ENCODE results near the gene MRGPRF.

Gene MRGPRF

DNA sequence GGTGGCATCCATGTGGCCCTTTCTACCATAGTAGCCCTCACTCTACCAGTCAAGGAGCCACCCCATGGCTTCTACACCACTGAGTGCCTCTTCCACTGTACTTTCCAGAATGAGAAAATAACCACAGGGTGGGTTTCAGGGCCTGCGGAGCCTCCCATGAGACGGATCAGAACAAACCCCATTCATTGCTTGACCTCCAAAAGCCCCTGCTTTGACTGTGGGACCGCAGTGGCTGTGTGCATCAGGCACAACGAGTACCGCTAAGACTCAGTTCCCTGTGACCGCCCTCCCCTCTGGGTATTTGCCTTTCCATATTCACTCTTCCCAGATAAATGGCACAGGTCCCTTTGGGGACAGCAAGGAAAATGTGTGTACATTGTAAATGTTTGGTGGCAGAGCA lies 11.5 kb upstream of the MRGPRF start:
- H3K4me3 ChIP-seq (ENCODE audit: low read depth, low read length) = no peak overlapping the region

DNA sequence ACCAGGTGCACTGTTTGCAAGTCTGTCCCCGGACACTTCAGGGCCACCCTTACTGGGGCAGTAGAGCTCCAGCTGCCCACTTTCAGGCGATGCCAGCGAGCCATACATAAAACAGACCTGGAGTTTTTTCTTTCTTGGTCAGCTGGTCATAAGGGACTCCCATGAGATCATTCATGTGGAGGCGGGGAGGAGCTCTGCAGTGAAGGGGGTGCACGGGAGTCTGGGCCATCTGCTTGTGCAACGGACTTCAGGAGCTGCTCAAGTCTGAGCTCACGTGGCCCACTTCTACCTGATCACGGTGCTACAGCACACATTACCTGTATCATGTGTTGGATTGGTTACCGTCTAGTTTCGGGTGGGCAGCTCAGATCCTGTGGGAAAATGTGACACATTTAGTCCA lies 9.2 kb upstream of the MRGPRF start:
- H3K4me3 ChIP-seq (ENCODE audit: low read depth, low read length) = no peak overlapping the region

DNA sequence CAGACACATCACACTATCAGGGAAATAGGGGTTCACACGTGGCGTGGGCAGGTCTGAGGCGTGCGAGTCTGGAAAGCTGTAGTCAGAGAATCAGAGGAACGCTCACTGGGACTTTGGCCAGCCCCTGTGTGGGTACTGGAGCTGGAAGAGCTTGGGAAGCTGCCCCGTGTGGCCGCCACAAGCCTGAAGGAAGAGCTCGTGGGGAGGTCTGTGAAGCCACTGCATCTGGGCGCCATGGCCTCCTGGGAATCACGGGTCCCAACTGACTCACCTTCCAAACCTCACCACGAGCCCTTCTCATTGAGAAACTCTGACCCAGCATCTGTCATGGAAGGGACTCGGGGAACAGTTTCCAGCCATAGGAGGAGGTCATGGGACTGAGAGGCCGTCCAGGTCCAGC lies 5.9 kb upstream of the MRGPRF start:
- no peak overlapping the region for H3K4me3 ChIP-seq (ENCODE audit: low read depth, low read length)

DNA sequence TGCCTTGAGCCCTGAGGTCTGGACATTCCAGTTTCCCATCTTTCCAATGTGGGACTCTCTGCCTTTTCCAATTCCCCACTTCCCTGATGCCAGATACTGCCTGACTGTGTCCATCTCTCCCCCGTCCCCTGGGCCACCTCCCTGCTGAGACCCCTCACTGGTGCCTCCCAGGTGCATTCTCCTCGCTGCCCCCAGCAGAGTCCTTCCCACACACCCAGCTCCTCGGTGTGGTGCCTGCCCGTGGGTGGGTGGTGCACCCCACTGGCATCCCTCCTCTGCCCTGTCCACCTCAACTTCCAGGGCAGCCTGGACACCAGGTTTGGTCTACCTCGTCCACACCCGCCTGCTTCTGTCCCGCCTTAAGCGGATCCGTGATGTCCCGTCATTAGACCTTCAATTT lies 4.9 kb upstream of the MRGPRF start:
- H3K4me3 ChIP-seq (ENCODE audit: low read depth, low read length) = no peak overlapping the region

DNA sequence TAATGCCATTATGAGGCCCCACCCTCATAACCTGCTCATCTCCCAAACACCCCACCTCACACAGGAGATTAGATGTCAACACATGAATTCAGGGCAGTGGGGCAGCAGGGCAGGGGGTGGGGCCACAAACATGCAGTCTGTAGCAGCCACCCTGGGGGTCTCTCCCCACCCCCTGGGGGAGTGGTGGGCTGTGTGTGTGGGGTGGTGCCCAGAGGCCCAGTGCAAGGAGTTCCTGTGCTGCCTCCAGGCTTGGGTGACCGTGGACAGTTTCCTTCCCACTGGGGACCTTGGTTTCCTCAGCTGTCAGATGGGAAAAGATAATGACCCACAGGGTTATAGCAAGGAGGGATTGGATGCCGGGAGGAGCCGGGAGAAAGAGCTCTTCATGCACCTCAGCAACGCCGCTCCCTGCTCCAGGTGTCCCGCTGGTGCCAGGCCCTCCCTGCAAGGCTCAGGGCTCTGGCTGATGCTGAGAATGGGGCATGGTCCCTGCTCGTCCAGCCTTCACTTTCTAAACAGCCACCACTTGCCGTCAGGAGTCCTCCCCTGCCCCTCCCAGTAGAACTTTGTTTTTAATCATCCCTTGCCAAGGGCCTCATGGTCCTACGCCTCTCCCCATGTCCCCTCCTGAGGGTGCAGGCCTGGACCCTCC lies 2.0 kb upstream of the MRGPRF start:
- no peak overlapping the region for H3K4me3 ChIP-seq (ENCODE audit: low read depth, low read length)

DNA sequence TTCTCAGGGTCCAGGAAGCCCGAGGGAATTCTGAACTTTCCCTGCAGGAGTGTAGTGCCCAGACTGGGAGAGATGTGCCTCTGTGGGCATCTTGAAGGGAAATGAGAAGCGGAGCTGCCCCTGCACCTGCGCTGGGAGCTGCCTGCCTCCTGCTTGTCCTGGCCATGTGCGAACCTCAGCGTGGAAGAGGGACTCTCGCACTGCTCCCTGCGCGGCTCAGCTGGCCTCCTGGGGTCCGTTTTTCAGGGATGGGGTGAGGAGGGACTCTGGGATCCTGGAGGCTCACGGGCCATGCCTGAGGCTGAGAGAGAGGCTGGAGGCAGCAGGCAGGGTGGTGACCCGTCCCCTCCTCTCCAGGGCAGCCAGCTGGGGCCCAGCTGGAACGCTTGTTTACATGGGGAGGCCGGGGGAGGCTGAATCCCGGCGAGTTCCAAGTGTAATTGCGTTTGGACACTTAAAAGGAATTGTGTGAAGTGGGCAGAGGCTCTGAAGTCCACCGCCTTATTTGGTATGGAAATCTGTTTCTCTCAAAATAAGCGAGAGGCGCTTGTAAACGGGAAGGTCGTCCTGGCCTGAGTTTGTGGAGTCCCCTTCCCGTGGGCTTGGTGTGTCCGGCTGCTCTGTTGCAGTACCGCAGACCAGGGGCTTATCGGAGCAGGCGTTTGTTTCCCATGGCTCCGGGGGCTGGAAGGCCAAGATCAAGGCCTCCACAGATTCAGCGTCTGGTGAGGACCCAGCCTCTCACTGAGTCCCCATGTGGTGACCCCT lies 1.2 kb upstream of the MRGPRF start:
- H3K4me3 ChIP-seq (ENCODE audit: low read depth, low read length) = no peak overlapping the region

DNA sequence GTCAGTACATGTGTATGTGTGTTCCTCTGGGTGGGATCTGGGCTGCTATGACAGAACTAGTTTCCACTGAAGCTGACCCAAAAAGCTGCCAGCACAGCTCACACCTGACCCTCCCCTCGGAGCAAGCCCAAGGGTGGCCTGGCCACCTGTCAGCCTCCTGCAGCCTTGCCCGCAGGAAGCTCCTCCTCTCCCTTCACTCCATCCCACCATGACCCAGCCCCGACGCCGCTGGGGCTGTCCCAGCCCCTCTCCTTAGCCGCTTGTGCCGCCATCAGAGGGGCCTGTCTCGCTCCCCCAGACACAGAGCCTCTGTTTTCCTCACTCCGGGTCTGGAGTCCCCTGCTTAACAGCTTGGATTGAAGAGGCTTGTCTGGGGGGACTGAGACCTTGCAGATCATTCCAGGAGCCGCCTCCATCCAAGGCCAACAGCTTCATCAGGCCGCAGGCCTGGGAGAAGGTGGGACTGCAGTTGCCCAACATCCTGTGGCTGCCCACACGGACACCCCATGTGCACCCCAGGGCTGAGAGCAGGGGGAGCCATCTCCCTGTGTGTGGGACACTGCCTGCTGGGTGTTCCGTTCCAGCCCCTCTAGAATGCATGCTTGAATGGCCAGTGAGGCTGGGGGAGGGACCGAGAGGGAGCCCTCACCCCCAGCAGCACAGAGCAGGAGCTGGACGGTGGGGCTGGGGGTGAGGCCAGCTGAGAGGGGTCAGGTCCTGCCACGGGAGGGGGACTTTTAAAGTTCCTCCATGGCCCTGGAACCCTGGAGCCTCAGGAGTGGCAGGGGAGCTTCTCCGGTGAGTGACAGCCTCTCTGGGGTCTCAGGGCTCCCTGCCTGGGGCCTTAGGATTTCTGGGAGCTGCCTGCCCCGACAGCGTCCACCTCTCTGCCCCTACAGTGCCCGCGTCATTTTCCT lies 696 bp downstream of the MRGPRF start:
- H3K4me3 ChIP-seq (ENCODE audit: low read depth, low read length) = peak overlapping the region; percentile 27

DNA sequence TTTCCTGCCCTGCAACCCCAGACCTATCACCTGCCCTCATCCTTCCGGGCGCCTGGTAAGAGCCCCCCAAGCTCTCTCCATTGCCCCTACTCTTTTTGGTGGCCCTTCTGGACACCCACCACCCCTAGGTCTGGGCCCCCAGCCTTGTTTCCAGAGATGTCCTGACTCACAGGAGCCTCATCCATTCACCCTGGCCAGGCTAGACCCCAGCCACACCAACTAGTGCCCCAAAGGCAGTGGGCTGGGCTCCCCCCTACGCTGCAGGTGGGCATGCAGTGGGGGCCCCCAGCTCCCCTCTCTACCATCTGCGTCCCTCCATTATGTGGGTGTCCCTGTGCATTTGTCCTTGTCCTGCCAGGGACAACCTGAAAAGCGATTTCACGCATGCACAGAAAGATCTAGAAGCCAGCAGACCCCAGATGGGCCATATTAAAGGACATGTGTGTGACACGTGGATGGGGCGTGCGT lies 1.4 kb downstream of the MRGPRF start:
- H3K4me3 ChIP-seq (ENCODE audit: low read depth, low read length) = no peak overlapping the region

DNA sequence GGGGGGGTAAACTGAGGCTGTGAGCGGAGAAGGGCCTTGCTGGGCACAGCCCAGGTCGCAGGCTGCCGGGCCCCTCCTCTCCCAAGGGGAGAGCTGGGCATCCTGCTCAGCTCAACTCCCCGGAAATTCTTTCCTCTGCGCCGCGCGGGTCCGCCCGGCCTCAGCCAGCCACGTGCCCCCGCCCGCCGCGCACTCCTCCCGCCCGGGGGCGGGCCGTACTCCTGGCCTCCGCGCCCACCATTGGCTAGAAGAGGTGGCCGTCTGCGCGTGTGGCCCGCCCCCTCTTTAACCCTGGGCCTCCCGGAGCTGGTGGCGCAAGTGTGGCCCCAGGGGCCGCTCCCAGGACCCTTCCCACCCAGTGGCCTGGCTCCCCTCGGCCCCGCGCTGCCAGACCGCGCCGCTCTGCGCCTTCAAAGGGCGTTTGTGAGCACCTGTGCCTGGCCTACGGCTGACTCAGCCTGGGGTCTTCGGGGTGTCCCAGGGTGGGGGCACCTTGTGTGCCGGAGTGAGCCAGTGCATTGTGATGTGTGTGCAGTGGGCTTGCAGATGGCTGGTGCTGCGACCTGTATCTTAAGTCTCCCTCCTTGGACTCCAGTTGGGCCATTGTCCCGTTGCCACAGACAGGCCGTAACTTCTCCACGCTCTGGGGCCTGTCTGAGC lies 2.0 kb downstream of the MRGPRF start:
- peak overlapping the region; percentile 30 for H3K4me3 ChIP-seq (ENCODE audit: low read depth, low read length)

DNA sequence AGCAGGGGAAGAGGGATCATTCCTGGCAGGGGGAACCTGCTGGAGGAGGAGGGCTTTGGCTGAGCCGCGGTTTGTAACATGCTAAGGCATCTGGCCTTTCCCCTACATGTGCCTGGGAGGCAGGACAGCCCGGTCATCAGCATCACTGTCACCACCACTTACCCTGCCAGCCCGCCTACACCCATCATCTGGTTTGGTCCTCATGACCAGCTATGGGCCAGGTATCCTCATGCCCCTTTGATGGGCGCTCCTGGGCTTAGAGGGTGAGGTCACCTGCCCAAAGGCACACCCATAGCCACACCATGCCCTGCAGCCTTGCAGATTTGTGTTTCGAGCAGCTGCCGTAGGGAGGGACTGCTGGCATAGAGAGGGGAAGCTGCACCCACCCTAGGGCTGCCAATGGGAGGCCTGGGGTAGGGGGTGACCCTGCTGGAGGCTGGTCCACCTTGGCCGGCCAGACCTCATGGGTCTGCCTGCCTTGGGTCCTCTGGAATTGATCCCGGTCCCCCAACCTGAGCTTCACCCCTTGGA lies 2.6 kb downstream of the MRGPRF start:
- peak overlapping the region; percentile 30 for H3K4me3 ChIP-seq (ENCODE audit: low read depth, low read length)

DNA sequence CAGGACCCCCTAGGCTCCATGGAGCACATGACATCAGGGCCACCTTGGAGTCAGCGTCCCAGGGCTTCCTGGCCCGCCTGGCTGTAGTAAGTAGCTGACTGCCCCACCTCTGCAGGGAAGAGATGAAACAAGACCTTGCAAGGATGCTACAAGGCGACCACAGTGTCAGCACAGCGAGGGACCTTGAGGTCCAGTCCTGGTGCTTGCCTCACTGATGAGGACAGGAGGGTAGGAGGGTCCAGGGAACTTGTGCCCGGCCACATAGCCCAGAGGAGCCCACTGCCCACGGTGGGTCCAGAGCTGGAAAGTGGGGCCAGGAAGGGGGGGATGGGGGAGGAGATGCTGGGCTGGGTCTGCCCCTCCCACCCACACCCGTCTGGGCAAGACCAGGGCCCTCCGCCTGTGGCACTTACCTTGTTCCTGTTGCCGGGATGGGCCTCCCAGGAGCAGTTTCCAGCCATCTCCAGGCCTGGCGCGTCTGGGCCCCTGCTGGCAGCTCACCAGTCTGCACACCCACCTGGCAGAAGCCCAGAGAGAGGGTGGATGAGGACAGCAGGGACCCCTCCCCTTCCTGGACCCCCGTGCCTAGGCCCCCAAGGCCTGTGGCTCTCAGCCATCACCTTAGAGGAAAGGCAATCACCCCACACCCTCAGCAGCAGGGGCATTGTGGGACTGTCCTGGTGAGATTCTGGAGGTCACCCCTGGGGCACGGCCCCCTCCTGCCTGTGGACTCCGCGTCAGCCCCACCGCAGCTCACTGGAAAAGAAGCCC lies 3.4 kb downstream of the MRGPRF start:
- no peak overlapping the region for H3K4me3 ChIP-seq (ENCODE audit: low read depth, low read length)

DNA sequence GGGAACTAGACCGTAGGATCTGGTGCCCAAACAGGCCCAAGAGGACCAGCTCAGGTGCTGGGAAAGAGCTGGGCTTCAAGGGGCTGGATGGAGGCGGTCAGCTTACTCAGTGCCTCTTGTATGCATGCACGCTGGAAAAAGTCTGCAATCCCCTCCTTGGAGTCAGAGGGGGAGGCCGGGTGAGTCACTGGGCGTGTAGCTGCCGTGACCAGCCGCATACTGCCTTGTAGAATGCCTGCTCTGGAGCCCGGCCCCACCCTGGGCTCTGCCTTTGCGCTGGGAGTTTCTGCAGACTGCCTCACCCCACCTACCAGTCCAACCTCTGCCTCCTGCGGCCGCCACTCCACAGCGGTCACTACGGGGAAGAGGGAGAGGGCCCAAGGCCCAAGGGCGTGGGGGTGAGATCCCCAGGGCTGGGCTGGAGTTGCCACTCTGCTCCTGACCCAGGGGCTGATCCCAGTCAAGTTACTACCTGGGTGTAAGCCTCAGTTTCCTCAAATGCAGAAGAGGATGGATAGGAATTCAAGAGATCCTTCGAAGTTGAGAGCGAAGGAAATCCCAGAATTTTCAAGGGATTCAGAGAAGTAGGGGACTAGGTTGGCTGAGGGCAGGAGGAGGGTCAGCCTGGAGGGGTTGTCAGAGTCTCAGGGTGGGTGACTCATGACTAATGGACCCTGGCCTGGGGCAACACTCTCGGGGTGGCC lies 4.2 kb downstream of the MRGPRF start:
- H3K4me3 ChIP-seq (ENCODE audit: low read depth, low read length) = no peak overlapping the region

DNA sequence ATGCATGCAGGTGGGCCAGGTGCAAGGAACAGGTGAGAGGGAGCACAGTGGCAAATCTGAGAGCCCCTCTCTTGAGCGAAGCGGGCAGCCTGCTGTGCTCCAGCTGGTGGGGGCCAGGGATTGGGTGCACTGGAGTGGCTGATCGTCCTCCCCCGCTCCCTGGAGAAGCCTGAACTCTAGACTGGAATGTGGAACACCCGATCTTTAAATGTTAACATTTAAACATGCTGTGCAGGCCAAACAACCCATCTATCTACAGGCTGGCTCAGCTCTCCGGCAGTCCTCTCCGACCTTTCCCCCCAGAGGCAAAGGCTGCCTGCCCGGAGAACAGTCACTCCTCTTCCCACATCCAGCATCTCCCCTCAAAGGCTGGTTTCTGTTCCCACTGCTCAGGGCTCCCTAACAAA lies 5.1 kb downstream of the MRGPRF start:
- H3K4me3 ChIP-seq (ENCODE audit: low read depth, low read length) = no peak overlapping the region

DNA sequence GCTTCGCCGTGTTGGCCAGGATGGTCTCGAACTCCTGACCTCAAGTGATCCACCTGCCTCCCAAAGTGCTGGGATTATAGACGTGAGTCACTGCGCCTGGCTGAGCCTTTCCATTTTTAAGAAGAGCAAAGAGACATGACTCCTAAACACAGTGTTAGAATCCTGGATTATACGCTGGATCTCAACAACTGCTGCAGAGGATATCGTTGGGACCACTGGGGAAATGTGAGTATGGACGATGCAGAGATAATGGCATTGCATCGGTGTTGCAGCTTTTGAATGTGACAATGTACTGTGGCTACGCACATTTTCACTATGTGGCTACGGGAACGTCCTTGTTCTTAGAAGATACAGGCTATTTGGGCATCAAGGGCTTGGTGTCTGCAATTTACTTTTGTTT lies 6.2 kb downstream of the MRGPRF start:
- H3K4me3 ChIP-seq (ENCODE audit: low read depth, low read length) = no peak overlapping the region

DNA sequence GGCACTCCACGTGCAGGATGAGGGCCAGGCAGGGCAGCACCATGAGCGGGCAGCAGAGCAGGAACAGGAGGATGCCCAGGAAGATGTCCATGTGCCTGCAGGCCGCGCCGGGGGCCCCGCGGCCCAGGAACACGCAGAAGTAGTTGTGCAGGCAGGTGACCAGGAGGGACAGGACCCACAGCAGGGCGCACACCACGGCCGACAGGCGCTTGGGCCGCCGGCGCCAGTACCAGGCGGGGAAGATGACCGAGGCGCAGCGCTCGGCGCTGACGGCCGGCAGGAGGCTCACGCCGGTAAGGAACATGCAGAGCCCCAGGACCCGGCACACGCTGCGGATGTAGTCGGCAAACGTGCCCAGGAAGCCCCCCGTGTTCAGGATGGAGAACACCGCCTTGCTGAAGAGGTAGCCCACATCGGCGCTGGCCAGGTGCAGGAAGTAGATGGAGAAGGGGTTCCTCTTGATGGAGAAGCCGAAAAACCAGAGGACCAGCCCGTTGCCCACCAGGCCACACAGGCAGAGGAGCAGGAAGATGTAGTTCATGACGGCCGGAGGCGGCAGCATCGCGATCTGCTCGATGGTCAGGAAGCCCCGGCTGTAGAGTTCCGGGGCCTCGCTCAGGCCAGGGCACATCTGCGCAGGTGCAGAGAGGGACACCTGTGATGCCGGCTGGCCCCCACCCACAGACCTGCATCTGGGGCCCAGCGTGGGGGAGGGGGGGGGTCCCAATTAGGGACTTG lies 7.2 kb downstream of the MRGPRF start:
- no peak overlapping the region for H3K4me3 ChIP-seq (ENCODE audit: low read depth, low read length)

DNA sequence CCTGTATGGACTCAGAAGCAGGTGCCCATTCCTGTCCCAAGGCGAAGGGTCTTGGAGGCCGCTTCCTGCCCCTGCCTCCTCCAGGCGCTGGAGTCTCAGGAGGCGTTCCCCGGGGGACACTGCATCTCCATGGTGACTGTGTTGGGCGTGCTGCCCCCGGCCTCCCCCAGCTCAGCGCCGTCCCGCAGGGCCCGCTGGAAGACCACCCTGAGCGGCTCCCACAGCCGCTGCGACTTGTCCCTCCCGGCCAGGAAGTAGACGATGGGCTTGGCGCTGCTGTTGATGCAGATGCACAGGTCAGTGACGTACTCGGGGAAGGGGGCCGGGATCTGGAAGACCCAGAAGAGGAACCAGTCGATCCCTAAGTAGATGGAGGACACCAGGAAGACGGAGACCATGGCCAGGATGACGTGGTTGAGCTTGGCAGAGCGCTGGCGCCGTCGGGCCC lies 7.8 kb downstream of the MRGPRF start:
- H3K4me3 ChIP-seq (ENCODE audit: low read depth, low read length) = no peak overlapping the region

DNA sequence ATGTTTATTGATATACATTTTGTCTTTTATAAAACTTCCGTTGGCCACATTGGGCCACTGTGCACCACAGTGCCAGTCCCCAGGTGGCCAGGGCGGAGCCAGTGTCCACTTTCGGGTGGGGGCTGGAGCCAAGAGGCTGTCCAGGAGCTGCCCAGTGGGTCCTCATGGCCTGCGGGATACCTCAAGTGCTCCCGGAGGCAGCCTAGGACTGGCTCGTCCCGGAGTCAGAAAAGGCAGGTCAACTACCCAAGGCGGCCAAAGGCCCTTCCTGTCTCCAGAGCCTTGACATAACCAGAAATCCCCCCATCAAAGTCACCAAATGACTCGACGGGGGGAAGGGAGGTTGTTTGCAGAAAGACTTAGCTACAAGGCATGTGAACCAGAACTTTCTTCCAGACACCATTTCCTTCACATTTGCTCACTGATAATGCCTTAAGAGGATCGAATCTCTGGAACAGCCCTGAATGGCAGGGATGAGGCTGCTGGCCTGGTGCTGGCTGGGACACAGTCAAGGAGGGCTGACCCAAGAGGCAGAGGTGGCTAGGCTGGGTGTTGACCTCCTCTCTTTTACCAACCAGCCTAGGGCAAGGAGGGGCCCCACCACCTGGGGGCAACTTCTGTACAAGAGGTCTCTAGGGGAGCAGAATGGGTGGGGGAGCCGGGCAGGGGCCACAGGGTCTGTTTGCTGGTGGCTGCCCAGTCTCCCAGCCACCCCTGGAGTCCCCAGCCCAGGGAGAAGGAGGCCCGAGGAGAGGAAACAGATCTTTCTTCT lies 8.4 kb downstream of the MRGPRF start:
- no peak overlapping the region for H3K4me3 ChIP-seq (ENCODE audit: low read depth, low read length)

DNA sequence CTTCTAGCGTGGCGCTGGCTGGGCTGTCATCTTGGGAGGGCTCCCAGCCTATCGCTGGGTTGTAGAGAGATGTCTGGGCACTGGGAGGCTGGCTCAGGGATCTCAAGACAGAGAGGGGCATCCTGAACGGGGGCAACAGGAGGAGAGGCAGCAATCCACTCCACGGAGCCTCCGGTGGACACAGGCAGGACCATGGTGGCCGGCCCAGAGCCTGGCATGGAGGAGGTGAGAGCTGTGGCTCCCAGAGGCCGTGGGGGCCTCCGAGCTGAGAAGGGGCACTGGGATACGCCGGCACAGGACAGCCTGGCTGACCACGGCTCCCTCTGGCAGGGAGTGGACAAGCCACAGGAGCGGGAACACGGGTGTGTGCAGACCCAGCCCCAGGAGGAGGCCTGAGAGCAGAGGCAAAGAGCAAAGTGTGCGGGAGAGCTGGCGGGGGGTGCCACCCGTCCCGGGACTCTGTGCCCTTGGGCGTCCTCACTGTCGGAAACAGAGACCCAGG lies 9.1 kb downstream of the MRGPRF start:
- no peak overlapping the region for H3K4me3 ChIP-seq (ENCODE audit: low read depth, low read length)

Measured in iPS-11a (cell line).